Fibroblast of mammary gland (primary cell): ENCODE results near the gene PLA2G4E.

Source experiments
- DNase-seq: peaks from one replicate; pipeline ENCODE4 v3.0.0-alpha.2; 2010; ENCODE audit warnings: low read depth
- H3K4me3 ChIP-seq: 2 replicates; pipeline ENCODE4 v1.5.1; 2011; ENCODE audit warnings: low read depth, mild to moderate bottlenecking, low read length, moderate library complexity; ENCODE audit not compliant: control insufficient read depth
- CTCF ChIP-seq: conservative IDR thresholded peaks from 2 replicates; pipeline ENCODE4 v1.5.1; 2011; ENCODE audit warnings: low read depth, low read length, inconsistent platforms; ENCODE audit not compliant: control insufficient read depth, insufficient read depth

Gene PLA2G4E

GRCh38 chr15:41966920-41967465, 53.8 kb downstream of the PLA2G4E start:
- TF ChIP-seq CTCF, result no peak
- H3K4me3 ChIP-seq, result no peak overlapping the region
- no peak for DNase-seq

GRCh38 chr15:41966414-41966812, 54.4 kb downstream of the PLA2G4E start:
- no peak for TF ChIP-seq CTCF
- no peak overlapping the region for H3K4me3 ChIP-seq
- DNase-seq, result no peak

- DNase-seq, result no peak
- no peak for TF ChIP-seq CTCF
- H3K4me3 ChIP-seq, result no peak overlapping the region
Observed at GRCh38 chr15:41965441-41966413, 55.1 kb downstream of the PLA2G4E start.

- no peak for TF ChIP-seq CTCF
- DNase-seq, result no peak
- no peak overlapping the region for H3K4me3 ChIP-seq
Observed at GRCh38 chr15:41961595-41962202, 59.1 kb downstream of the PLA2G4E start.

- no peak overlapping the region for H3K4me3 ChIP-seq
- no peak for TF ChIP-seq CTCF
- no peak for DNase-seq
Observed at GRCh38 chr15:41961001-41961518, 59.8 kb downstream of the PLA2G4E start.

GRCh38 chr15:41958002-41958420, 62.8 kb downstream of the PLA2G4E start:
- no peak for TF ChIP-seq CTCF
- H3K4me3 ChIP-seq, result no peak overlapping the region
- DNase-seq, result no peak
